ENCODE measurements around the gene C20orf173.

Gene C20orf173

DNA sequence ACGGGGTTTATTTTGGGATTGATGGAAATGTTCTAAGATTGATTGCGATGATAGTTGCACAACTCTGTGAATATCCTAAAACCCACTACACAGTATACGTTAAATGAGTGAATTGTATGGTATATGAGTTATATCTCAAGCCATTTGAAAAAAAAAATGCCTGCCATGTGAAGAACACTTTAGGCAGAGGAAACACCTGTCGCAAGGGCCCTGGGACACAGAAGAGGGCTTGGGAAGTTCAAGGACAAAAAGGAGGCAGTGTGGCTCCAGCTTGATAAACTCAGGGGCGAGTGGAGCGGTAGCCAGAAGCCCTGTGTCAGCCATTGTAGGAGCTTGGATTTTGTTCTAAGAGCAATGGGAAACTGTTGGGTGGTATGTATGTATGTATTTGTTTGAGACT, 37.1 kb downstream of the C20orf173 start:
- ChIA-PET CTCF (no interaction called here), POLR2A (no interaction called here)
- no peak for DNase-seq (ENCODE audit: low read depth, low spot score)
- H3K4me3 ChIP-seq (ENCODE audit: low read depth, low read length), result no peak overlapping the region
- TF ChIP-seq, protein P1, sequence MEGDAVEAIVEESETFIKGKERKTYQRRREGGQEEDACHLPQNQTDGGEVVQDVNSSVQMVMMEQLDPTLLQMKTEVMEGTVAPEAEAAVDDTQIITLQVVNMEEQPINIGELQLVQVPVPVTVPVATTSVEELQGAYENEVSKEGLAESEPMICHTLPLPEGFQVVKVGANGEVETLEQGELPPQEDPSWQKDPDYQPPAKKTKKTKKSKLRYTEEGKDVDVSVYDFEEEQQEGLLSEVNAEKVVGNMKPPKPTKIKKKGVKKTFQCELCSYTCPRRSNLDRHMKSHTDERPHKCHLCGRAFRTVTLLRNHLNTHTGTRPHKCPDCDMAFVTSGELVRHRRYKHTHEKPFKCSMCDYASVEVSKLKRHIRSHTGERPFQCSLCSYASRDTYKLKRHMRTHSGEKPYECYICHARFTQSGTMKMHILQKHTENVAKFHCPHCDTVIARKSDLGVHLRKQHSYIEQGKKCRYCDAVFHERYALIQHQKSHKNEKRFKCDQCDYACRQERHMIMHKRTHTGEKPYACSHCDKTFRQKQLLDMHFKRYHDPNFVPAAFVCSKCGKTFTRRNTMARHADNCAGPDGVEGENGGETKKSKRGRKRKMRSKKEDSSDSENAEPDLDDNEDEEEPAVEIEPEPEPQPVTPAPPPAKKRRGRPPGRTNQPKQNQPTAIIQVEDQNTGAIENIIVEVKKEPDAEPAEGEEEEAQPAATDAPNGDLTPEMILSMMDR (IDR thresholded peaks at IDR 0.05; ENCODE audit: insufficient read depth, low read length, missing control alignments), result no peak

- no peak for DNase-seq (ENCODE audit: low read depth, low spot score)
- CTCF ChIA-PET, result no interaction called here
- POLR2A ChIA-PET, result no interaction called here
- no peak overlapping the region for H3K4me3 ChIP-seq (ENCODE audit: low read depth, low read length)
- TF ChIP-seq, protein P1 (IDR thresholded peaks at IDR 0.05; ENCODE audit: insufficient read depth, low read length, missing control alignments), result no peak
Observed at GRCh38 chr20:35491823-35492222, 37.6 kb downstream of the C20orf173 start.

GRCh38 chr20:35490736-35491181, 38.7 kb downstream of the C20orf173 start:
- POLR2A ChIA-PET, result no interaction called here
- TF ChIP-seq, protein P1 (IDR thresholded peaks at IDR 0.05; ENCODE audit: insufficient read depth, low read length, missing control alignments), result no peak
- CTCF ChIA-PET, result interaction anchor here (1.1 to 1.7 kb wide), 2 partner anchors 12 to 22 kb away, joined by 3 to 5 read pairs; no protein-coding TSS in a partner anchor
- no peak overlapping the region for H3K4me3 ChIP-seq (ENCODE audit: low read depth, low read length)
- DNase-seq (ENCODE audit: low read depth, low spot score), result no peak

- ChIA-PET POLR2A (no interaction called here), CTCF (interaction anchor here (1.7 kb wide), 1 partner anchor 23 kb away, joined by 5 read pairs; no protein-coding TSS in a partner anchor)
- no peak overlapping the region for H3K4me3 ChIP-seq (ENCODE audit: low read depth, low read length)
- DNase-seq (ENCODE audit: low read depth, low spot score), result no peak
- TF ChIP-seq, protein P1 (IDR thresholded peaks at IDR 0.05; ENCODE audit: insufficient read depth, low read length, missing control alignments), result no peak
Observed at GRCh38 chr20:35489717-35490116, 39.7 kb downstream of the C20orf173 start.

GRCh38 chr20:35487479-35487878, 42.0 kb downstream of the C20orf173 start:
- TF ChIP-seq, protein P1 (IDR thresholded peaks at IDR 0.05; ENCODE audit: insufficient read depth, low read length, missing control alignments), result no peak
- ChIA-PET CTCF (interaction anchor here (1.0 kb wide), 1 partner anchor 25 kb away, joined by 4 read pairs; no protein-coding TSS in a partner anchor), POLR2A (no interaction called here)
- no peak overlapping the region for H3K4me3 ChIP-seq (ENCODE audit: low read depth, low read length)
- DNase-seq (ENCODE audit: low read depth, low spot score), result no peak

DNA sequence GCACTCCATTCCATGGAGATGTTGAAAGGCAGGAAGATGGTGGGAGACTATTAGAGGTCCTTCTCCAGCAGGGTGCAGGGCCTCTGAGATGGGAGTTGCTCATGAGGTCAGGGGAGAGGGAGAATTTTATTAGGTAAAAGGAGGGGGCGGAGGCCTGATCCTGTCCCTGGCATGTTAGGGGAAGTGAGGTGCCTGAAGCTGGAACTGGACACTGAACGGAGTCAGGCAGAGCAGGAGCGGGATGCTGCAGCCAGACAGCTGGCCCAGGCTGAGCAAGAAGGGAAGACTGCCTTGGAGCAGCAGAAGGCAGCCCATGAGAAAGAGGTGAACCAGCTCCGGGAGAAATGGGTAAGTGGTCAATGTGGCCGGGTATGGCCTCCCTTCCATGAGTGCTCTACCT, 49.7 kb downstream of the C20orf173 start:
- H3K4me3 ChIP-seq (ENCODE audit: low read depth, low read length), result no peak overlapping the region
- POLR2A ChIA-PET, result no interaction called here
- TF ChIP-seq, protein P1 (IDR thresholded peaks at IDR 0.05; ENCODE audit: insufficient read depth, low read length, missing control alignments), result no peak
- CTCF ChIA-PET, result interaction anchor here (1.9 to 3.4 kb wide), 2 partner anchors 14 to 17 kb away, joined by 4 to 26 read pairs; no protein-coding TSS in a partner anchor
- DNase-seq (ENCODE audit: low read depth, low spot score), result no peak
